ENCODE results near the gene RFX4.
A peak's percentile ranks its signal among the peaks of the same experiment; 100 is the strongest.

RFX4 gene

DNA sequence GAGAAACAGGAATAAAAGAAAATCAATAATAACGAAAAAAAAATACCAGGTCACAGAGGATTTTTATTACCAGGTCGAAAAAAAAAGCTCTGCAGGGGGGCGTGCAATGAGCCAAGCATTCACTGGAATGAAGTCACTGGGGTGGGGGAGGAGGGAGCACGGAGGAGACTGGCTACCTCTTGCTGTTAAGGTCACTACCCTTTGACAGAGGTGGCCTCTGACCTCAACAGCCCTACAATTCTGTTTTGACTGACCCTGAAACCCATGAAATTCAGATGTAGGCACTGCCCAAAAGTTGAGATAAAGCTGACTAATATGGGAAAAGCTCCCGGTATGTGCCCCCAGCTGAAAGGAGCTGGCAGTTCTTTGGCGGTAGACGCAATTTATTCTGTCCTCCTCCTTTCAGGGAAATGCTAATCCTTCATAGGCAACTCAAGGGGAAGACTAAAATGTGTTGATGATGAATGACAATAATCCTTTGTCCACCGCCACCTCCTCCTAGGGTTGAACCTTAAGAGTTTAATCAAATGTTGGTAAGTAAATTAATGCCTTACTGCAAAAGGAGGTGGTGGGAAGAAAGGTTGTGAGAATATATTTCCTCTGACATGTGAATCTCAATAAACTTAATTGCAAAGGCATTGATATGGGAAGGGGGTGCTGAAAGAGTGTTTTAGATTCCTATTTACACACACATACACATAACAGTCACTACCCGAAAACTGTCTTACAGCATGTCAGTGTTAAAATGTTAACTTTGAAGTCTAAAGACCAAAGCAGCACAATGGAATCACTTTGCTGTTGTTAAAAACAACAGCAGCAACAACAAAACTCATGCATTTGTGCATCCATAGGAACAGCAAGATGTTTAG, 185.4 kb downstream of the RFX4 start:
- no peak for DNase-seq

GRCh38 chr12:106769078-106769477, 186.3 kb downstream of the RFX4 start:
- DNase-seq, result no peak

DNA sequence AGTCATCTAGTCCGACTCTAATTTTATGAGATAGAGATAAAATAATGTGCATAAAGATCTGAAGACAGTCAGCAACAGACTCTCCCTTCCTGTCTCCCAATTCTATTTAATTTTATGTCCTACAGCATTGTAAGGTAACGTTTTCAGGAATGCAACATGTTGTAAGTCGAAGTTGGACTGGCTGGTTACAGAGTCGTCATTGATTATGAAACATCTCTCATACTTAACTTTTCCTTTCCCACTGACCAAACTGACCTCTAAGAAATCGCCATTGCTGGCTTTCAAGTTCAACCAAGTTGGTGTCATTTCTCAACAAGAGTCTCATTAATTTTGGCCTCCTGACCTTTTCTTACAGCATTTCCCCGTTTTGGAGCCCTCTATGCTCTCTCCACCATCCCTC, 186.7 kb downstream of the RFX4 start:
- DNase-seq, result no peak

DNA sequence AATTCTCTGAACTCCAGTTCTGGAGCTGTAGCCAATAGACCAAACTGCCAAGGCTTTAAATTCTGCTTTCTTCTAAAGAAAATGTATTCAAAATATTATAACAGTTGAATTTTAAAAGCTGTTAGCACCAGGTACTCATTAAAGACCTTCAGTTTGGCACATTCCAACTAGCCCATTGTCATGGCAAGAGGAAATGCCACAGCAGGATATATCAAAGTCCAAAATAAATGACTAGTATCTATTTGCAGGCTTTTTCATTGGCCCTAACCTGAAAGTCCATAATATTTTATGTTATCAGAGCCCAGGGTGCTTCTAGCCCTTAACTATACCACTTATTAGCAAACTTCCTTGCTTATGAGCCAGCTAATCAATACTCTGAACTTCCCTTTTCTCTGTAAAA, 188.6 kb downstream of the RFX4 start:
- DNase-seq, result no peak

GRCh38 chr12:106773286-106774004, 190.6 kb downstream of the RFX4 start:
- no peak for DNase-seq

GRCh38 chr12:106774005-106774807, 191.4 kb downstream of the RFX4 start, which contains the start of gene RIC8B:
Gene RIC8B, plus strand, starts transcription at chr12:106774682. Its CDS starts 64 bp downstream, at chr12:106774746.
- peak; percentile 85 to 90 for DNase-seq

GRCh38 chr12:106774808-106775524, 192.2 kb downstream of the RFX4 start:
- peak; percentile 27 to 40 for DNase-seq

DNA sequence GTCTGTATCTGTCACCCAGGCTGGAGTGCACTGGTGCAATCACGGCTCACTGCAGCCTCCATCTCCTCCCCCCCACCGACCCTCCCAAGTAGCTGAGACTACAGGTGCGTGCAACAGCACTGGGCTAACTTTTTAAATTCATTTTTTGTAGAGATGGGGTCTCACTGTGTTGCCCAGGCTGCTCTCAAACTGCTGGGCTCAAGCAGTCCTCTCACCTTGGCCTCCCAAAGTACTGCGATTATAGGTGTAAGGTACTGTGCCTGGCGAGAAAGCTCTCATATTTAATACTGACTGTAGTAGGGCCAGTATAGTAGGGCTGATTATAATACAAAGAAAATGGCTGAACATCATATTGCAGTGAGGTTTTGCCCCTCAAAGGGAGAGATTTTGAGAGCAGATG, 194.1 kb downstream of the RFX4 start:
- no peak for DNase-seq

DNA sequence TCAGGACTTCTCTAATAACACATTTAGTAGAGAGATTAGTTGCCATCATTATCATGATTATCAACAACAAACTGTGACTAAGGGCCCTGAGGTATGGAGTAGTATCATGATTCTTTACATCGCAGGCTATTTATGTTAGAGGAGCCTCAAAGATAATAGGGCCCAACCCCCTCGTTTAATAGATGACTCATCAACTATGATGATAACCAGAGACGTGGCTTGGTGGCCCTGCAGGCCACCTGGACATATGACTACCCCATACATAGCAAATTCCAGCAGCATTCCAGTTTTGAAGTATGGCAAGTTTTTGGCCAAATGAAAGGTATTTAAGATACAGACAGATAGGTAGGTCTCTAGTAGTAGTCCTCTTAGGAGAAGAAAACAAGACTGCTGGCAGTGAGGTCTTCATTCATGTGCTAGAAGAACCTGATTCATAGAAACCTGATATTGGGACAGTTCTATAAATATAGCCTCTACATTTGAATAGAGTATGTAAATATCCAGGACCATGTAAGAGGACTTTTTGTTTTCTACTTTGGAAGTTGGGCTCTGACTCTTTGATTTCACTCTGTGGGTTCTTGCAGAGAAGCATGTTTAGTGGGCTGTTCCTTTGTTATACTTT, 197.3 kb downstream of the RFX4 start:
- no peak for DNase-seq

GRCh38 chr12:106782619-106783018, 199.8 kb downstream of the RFX4 start:
- no peak for DNase-seq

DNA sequence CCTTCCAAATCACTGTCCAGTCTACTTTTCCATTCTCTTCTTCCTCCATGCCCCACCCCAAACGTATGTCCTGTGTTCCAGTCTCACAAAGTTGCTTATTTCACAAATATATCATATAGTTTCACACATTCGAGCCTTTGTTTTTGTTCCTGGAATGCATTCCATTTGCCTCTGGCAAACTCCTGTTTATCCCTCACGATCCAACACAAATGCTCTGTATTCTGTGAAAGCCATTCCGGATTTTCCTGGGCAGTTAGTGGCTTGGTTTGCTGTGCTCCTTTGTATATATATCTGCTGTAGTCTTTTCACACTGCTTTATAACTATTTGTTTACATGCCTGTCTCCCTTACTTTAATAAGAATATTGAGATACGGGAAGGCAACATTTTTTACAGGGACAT, 200.7 kb downstream of the RFX4 start:
- DNase-seq, result no peak

DNA sequence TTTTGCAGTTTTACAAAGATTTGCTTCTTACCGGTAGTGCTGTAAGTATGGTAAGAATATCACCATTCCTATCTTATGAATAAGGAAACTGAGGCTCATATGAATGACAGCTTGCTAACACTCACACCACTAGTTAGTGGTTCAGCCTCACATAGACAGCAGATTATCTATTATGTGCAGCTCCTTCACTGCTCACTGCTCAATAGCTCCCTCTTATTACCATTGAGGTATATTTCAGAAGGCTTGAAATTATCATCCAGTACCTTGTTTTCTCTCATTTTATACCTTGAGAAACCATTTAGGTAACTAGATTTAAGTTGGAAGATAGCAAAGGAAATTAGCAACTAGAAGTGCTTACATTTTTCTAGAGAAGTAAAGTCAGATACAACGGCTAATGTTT, 207.2 kb downstream of the RFX4 start:
- no peak for DNase-seq

DNA sequence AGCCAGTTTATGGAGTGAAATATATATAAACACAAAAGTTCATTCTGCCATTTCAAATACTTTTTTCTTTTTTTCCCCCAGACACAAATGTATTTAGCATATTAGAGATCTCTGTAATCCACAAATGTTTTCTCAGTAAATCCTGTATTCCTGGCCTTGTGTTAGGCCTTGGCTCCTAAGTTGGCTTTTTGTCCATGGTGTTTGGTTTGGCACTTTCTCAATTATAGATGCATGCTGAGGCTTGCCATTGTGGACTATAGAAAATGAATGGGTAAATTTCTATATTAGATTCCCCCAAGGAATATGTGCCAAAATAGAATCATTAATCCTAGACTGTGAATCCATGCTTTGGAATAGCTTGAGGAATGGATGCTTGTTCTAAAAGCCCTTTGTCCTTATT, 208.7 kb downstream of the RFX4 start:
- no peak for DNase-seq

- DNase-seq, result no peak
Measured at GRCh38 chr12:106794369-106794768, 211.6 kb downstream of the RFX4 start.

- DNase-seq, result no peak
Measured at GRCh38 chr12:106801167-106801708, 218.4 kb downstream of the RFX4 start.

DNA sequence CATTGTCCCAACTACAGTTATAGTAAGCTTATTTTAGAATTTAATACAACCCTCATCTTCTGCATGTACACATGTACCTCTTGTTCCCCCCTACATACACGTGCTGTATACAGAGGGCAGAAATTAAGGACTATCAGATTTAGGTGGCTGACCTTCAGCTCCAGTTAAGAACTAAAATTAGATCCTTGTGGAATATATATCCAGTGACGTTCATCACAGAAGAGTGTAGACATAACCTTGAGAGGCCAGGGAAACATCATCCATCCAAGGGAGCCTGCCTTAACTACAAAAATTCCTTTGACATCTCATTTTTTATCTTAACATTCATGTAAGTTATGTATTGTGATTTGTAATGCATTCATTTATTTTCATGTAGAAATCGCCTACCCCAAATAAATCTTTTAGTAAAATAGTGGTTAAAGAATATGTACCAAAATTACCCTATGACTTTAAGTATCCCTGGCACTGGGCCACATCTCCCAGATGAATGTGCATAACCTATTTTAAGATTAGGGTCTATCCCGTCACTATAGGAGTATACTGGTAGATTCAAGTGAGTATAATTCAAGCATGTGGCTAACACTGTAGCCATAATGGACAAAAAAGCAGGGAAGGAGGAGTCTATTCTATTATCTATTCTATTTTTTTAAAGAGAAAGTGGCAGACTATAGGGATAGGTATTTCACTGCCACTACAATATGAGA, 219.2 kb downstream of the RFX4 start:
- no peak for DNase-seq

GRCh38 chr12:106804668-106805067, 221.9 kb downstream of the RFX4 start:
- DNase-seq, result no peak

Measured in activated CD4-positive, alpha-beta T cell treated with anti-CD3 and anti-CD28 coated beads, Interleukin-2, amount 50 U/mL, for 48 hours (primary cell).